IMR-90 (cell line): ENCODE measurements around the gene ALKBH3. TPM values are rescaled to one million over a fixed set of nuclear protein-coding genes. Genes with fewer than 3 reads are reported as not detected.

Experiments used
- ATAC-seq: fragments of 200-7000 bp; cut with Tn5 transposase; 2 replicates; pipeline ENCODE4 v1.9.1; 2020; ENCODE audit warnings: low read depth, mild to moderate bottlenecking, moderate library complexity
- BruUV-seq: library from RNA; stranded (reverse); fragments of 400-500 nt; replicated peaks from 2 replicates; lab custom pipeline; 2021; lab: Mats Ljungman, UMichigan
- CTCF ChIA-PET: fragments of 300-600 bp; formaldehyde crosslinking; extraction: SDS; loops from one replicate; lab custom pipeline; 2021; ENCODE audit warnings: antibody characterized with exemption; lab: Yijun Ruan, JAX
- POLR2A ChIA-PET: fragments of 300-600 bp; sonication (Branson Sonifier 250); formaldehyde crosslinking; loops from one replicate; lab custom pipeline; 2022; ENCODE audit warnings: antibody characterized with exemption; ENCODE audit not compliant: unreplicated experiment; lab: Charles Lee
- DNase-seq: peaks from one replicate; pipeline ENCODE4 v3.0.0; 2013
- H2AFZ ChIP-seq: replicated peaks from 2 replicates; pipeline ENCODE3; 2013; ENCODE audit warnings: low read length, mild to moderate bottlenecking; ENCODE audit not compliant: poor library complexity
- H2AK5ac ChIP-seq: 2 replicates; pipeline ENCODE4 v1.6.1; 2013; ENCODE audit warnings: low read depth, low read length, inconsistent platforms
- H2AK9ac ChIP-seq: replicated peaks from 2 replicates; pipeline ENCODE3; 2013; ENCODE audit warnings: mild to moderate bottlenecking, low read depth, low read length, moderate library complexity; ENCODE audit not compliant: poor library complexity
- H2BK120ac ChIP-seq: 2 replicates; pipeline ENCODE4 v1.6.1; 2013; ENCODE audit warnings: low read depth, low read length, inconsistent platforms
- H2BK15ac ChIP-seq: 3 replicates; pipeline ENCODE4 v1.6.1; 2013; ENCODE audit warnings: low read depth, low read length, inconsistent platforms
- H2BK20ac ChIP-seq: 2 replicates; pipeline ENCODE4 v1.6.1; 2013; ENCODE audit warnings: low read depth, mild to moderate bottlenecking, inconsistent platforms, low read length, moderate library complexity
- H2BK5ac ChIP-seq: 2 replicates; pipeline ENCODE4 v1.6.1; 2013; ENCODE audit warnings: mild to moderate bottlenecking, low read depth, low read length, inconsistent platforms; ENCODE audit not compliant: poor library complexity, severe bottlenecking
- H3K14ac ChIP-seq: replicated peaks from 2 replicates; pipeline ENCODE4 v1.6.1; 2013; ENCODE audit warnings: low read depth, low read length, inconsistent platforms
- H3K18ac ChIP-seq: 2 replicates; pipeline ENCODE4 v1.6.1; 2013; ENCODE audit warnings: low read depth, low read length, control low read depth
- H3K23ac ChIP-seq: 2 replicates; pipeline ENCODE4 v1.6.1; 2013; ENCODE audit warnings: low read depth, low read length, inconsistent platforms
- H3K27ac ChIP-seq: 2 replicates; pipeline ENCODE4 v1.5.1; 2013; ENCODE audit warnings: mild to moderate bottlenecking, control low read depth, low read length; ENCODE audit not compliant: insufficient read depth
- H3K27me3 ChIP-seq: 2 replicates; pipeline ENCODE4 v1.6.1; 2013; ENCODE audit warnings: low read length; ENCODE audit not compliant: control insufficient read depth, insufficient read depth
- H3K36me3 ChIP-seq: 2 replicates; pipeline ENCODE4 v1.6.1; 2013; ENCODE audit warnings: low read length, mixed read lengths; ENCODE audit not compliant: control insufficient read depth, insufficient read depth
- H3K4ac ChIP-seq: 2 replicates; pipeline ENCODE4 v1.6.1; 2013; ENCODE audit warnings: low read depth, low read length, inconsistent platforms
- H3K4me1 ChIP-seq: 2 replicates; pipeline ENCODE4 v1.6.1; 2013; ENCODE audit warnings: low read length, mixed read lengths; ENCODE audit not compliant: control insufficient read depth, insufficient read depth
- H3K4me2 ChIP-seq: 2 replicates; pipeline ENCODE4 v1.6.1; 2013; ENCODE audit warnings: low read depth, mild to moderate bottlenecking, control low read depth, low read length, moderate library complexity
- H3K4me3 ChIP-seq: 2 replicates; pipeline ENCODE4 v1.5.1; 2013; ENCODE audit warnings: low read depth, mild to moderate bottlenecking, control low read depth, low read length, moderate library complexity; ENCODE audit not compliant: insufficient read depth
- H3K56ac ChIP-seq: 2 replicates; pipeline ENCODE4 v1.6.1; 2013; ENCODE audit warnings: low read length, inconsistent platforms; ENCODE audit not compliant: insufficient read depth; ENCODE audit errors: extremely low read depth
- H3K79me1 ChIP-seq, 2 experiments: 2 replicates each; pipeline ENCODE4 v1.6.1; 2013; ENCODE audit warnings: low read length in 2 of 2, inconsistent platforms in 1 of 2, low read depth in 1 of 2
- H3K9ac ChIP-seq: 2 replicates; pipeline ENCODE4 v1.6.1; 2013; ENCODE audit warnings: low read depth, low read length, control low read depth
- H3K9me1 ChIP-seq: 2 replicates; pipeline ENCODE4 v1.6.1; 2013; ENCODE audit warnings: low read length, inconsistent platforms; ENCODE audit not compliant: insufficient read depth
- H3K9me3 ChIP-seq: 2 replicates; pipeline ENCODE4 v1.6.1; 2013; ENCODE audit warnings: low read length; ENCODE audit not compliant: control insufficient read depth, insufficient read depth
- H4K20me1 ChIP-seq: 2 replicates; pipeline ENCODE4 v1.6.1; 2013; ENCODE audit warnings: low read length, inconsistent platforms; ENCODE audit not compliant: insufficient read depth
- H4K5ac ChIP-seq: 2 replicates; pipeline ENCODE4 v1.6.1; 2013; ENCODE audit warnings: mild to moderate bottlenecking, low read depth, low read length, control low read depth
- H4K8ac ChIP-seq, 2 experiments: 2 replicates each; pipeline ENCODE4 v1.6.1; 2013; ENCODE audit warnings: low read depth in 2 of 2, low read length in 2 of 2, control low read depth in 1 of 2, inconsistent platforms in 1 of 2
- H4K91ac ChIP-seq: 2 replicates; pipeline ENCODE4 v1.6.1; 2013; ENCODE audit warnings: low read depth, low read length, inconsistent platforms; ENCODE audit not compliant: insufficient read depth
- BHLHE40 ChIP-seq: fragments of 150-350 bp; IDR thresholded peaks from 2 replicates; pipeline ENCODE4 v1.6.1; 2016; ENCODE audit warnings: mild to moderate bottlenecking, low read depth, low read length
- FOS ChIP-seq: fragments of 150-350 bp; IDR thresholded peaks from 2 replicates; pipeline ENCODE4 v1.6.1; 2016; ENCODE audit warnings: low read depth, low read length
- MAZ ChIP-seq: IDR thresholded peaks from 2 replicates; pipeline ENCODE4 v1.6.1; 2012; ENCODE audit warnings: low read depth, mild to moderate bottlenecking, low read length, improper control_type of control experiment, moderate library complexity, borderline replicate concordance
- MXI1 ChIP-seq: IDR thresholded peaks from 2 replicates; pipeline ENCODE4 v1.6.1; 2012; ENCODE audit warnings: low read depth, mild to moderate bottlenecking, low read length, moderate library complexity, borderline replicate concordance
- NFE2L2 ChIP-seq: fragments of 150-350 bp; IDR thresholded peaks from 2 replicates; pipeline ENCODE4 v1.6.1; 2016; ENCODE audit warnings: low read depth, mild to moderate bottlenecking, low read length
- POLR2A ChIP-seq: IDR thresholded peaks from 2 replicates; pipeline ENCODE4 v1.6.1; 2012; ENCODE audit warnings: mild to moderate bottlenecking, low read depth, low read length
- RCOR1 ChIP-seq: IDR thresholded peaks from 2 replicates; pipeline ENCODE4 v1.6.1; 2012; ENCODE audit warnings: mild to moderate bottlenecking, low read length, improper control_type of control experiment; ENCODE audit not compliant: insufficient replicate concordance
- RFX5 ChIP-seq: IDR thresholded peaks from 2 replicates; pipeline ENCODE4 v1.8.0; 2012; ENCODE audit warnings: low read depth, mild to moderate bottlenecking, low read length, moderate library complexity
- SMC3 ChIP-seq: fragments of 150-350 bp; IDR thresholded peaks from 2 replicates; pipeline ENCODE4 v1.6.1; 2016; ENCODE audit warnings: low read depth, mild to moderate bottlenecking, antibody characterized with exemption, low read length, moderate library complexity
- WGBS, 2 experiments: methylation state at CpG; one replicate each; pipeline versions ENCODE4 v1.1.5 to v1.1.7; 2013; ENCODE audit warnings: missing lambda C conversion rate in 2 of 2; ENCODE audit not compliant: insufficient read length in 1 of 2; ENCODE audit errors: extremely low coverage in 2 of 2; 5-methylcytosine and 5-hydroxymethylcytosine counted together
- dilution Hi-C: fragments of 300-500 bp; cut with HindIII; formaldehyde crosslinking; loops from one replicate; pipeline ENCODE4 v1.14.3; 2018; ENCODE audit warnings: low sequenced_read_pairs; ENCODE audit not compliant: unreplicated experiment
- in situ Hi-C: fragments of 300-500 bp; cut with MboI; formaldehyde crosslinking; loops from 3 replicates; pipeline ENCODE4 v1.14.3; 2019; ENCODE audit warnings: low sequenced_read_pairs, inconsistent platforms, mixed read lengths
- intact Hi-C: fragments of 100-400 bp; cut with micrococcal nuclease; formaldehyde crosslinking; loops from 2 replicates; pipeline ENCODE4 v1.10.0; 2022
- polyA plus RNA-seq, 3 experiments: library from polyadenylated mRNA; depleted of rRNA; stranded (reverse); fragments of >200 nt; gene quantifications; 2 replicates each; pipeline ENCODE4 v1.2.3, GENCODE V29; 2012; ENCODE audit warnings: low replicate concordance in 1 of 3
- total RNA-seq: library from RNA; depleted of rRNA; stranded (reverse); fragments of >200 nt; gene quantifications from 2 replicates; pipeline ENCODE4 v1.2.3, GENCODE V29; 2012
- TF ChIP-seq, protein P1 (sequence below): conservative IDR thresholded peaks from 2 replicates; pipeline ENCODE4 v1.5.1; 2012; ENCODE audit warnings: mild to moderate bottlenecking, low read depth, low read length, improper control_type of control experiment
- TF ChIP-seq, protein P2 (sequence below): fragments of 150-350 bp; IDR thresholded peaks from 2 replicates; pipeline ENCODE4 v1.6.1; 2017; ENCODE audit warnings: mild to moderate bottlenecking, antibody characterized with exemption, low read length, low read depth
- TF ChIP-seq, protein P3 (sequence below): fragments of 150-350 bp; IDR thresholded peaks from 2 replicates; pipeline ENCODE4 v1.6.1; 2016; ENCODE audit warnings: low read depth, mild to moderate bottlenecking, low read length, moderate library complexity, borderline replicate concordance

Gene ALKBH3
- total and polyA plus RNA-seq, 2 of the 4 experiments (the other 2 are of a cell fraction), result 27.7 to 62.9 TPM

DNA sequence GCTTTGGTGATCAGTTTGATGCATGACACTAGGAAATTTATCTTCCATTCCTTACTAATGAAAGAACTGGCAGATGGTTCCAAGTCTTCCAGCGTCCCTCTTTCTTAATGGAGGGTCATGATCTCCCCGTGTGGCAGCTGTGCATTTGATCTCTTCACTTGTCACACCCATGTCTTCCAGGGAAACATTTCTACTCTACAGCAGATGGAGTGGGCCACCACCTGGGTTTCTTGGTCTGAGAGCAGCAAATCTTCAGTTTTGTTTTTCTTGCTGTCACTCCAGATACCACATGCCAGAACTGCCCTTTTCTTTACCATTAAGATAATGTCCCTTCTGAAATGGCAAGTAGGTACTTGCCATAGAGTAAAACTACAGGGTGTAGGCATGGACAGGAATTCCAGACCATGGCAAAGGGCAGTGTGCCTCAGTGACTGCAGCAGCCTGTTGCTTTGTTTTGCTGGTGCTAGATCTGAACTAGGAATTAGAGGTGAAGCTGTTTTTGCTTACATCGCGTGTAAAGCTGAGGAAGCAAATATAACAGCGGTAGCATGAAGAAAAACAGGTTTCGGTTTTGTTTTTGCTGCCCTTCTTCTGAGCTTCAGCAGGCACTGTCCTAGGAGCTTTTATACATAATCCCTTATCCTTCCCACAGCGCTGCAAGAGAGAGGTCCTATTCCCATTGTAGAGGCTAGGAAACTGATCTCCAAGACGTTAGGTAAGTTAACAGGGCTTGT is 41.1 kb downstream of the ALKBH3 start (continued):
- TF ChIP-seq SMC3, result no peak

DNA sequence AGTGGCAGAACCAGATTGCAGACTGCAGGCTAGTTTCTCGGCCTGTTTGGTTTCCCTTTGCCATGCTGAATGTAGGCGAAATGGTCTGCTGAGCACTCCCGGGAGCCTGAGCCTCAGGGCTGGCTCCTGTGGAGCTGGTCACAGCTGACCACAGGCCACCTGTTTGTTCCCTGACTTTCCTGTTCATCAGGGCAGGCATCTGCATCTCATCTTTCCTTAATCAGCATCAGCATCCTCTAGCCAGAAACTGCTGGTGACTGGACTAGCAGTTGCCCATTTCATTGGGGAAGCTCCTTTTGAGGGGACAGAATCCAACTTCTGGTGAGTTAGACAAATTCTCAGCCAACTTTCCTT is 41.6 kb downstream of the ALKBH3 start:
- H3K14ac ChIP-seq, result no peak overlapping the region
- WGBS, 2 experiments, result 80% methylated on average over 1 of the region's 3 CpGs; no CpG with 5 or more reads in 1 of the 2 experiments
- intact Hi-C loops, result loop anchor here (2.0 kb wide), 1 partner anchor 15 kb away; no protein-coding TSS in a partner anchor
- peak overlapping the region; percentile 13; the same call in 1 of the 2 replicates for H3K27ac ChIP-seq
- H4K91ac ChIP-seq, result no peak overlapping the region; the same call in 1 of the 2 replicates
- H3K9me1 ChIP-seq, result peaks cover 20% of the 10 kb centered on the region
- dilution Hi-C loops, result loop anchor here (25.0 kb wide), 1 partner anchor 115 kb away; the partner anchor contains the start of gene ACCSL
- H4K20me1 ChIP-seq, result peaks cover 24% of the 10 kb centered on the region
- H2BK5ac ChIP-seq, result no peak overlapping the region
- H3K27me3 ChIP-seq, result no peaks in the 10 kb centered on the region
- no peak overlapping the region for H3K4me2 ChIP-seq
- no peak overlapping the region for H2BK120ac ChIP-seq
- in situ Hi-C loops, result no loop called here
- no peak overlapping the region for H3K9ac ChIP-seq
- no peak overlapping the region for H3K23ac ChIP-seq
- H2BK20ac ChIP-seq, result no peak overlapping the region
- H3K4ac ChIP-seq, result 0 out of 2 replicates have a peak overlapping the region, but pooled peaks have one; percentile 6
- no peak for ATAC-seq
- no peak overlapping the region for H2AK9ac ChIP-seq
- DNase-seq, result peak; percentile 31
- H2BK15ac ChIP-seq, result no peak overlapping the region
- H3K9me3 ChIP-seq, result no peaks in the 10 kb centered on the region
- no peak overlapping the region for H3K56ac ChIP-seq
- peaks cover 45% of the 10 kb centered on the region for H3K4me1 ChIP-seq
- H3K4me3 ChIP-seq, result no peak overlapping the region
- peak overlapping the region; percentile 31; the same call in 1 of the 2 replicates for H3K18ac ChIP-seq
- ChIA-PET POLR2A (no interaction called here), CTCF (no interaction called here)
- no peak overlapping the region for H4K5ac ChIP-seq
- H3K36me3 ChIP-seq, result peaks cover 3% of the 10 kb centered on the region
- BruUV-seq, result no TSS peak
- H4K8ac ChIP-seq, result no peak overlapping the region
- H2AK5ac ChIP-seq, result no peak overlapping the region
- H2AFZ ChIP-seq, result no peak overlapping the region
- peaks cover 0 to 3% of the 10 kb centered on the region in 2 experiments; a peak in 1 of 4 replicates for H3K79me1 ChIP-seq
- TF ChIP-seq POLR2A, result no peak
- TF ChIP-seq MXI1, result no peak
- no peak for TF ChIP-seq RCOR1
- no peak for TF ChIP-seq MAZ
- TF ChIP-seq, protein P1, sequence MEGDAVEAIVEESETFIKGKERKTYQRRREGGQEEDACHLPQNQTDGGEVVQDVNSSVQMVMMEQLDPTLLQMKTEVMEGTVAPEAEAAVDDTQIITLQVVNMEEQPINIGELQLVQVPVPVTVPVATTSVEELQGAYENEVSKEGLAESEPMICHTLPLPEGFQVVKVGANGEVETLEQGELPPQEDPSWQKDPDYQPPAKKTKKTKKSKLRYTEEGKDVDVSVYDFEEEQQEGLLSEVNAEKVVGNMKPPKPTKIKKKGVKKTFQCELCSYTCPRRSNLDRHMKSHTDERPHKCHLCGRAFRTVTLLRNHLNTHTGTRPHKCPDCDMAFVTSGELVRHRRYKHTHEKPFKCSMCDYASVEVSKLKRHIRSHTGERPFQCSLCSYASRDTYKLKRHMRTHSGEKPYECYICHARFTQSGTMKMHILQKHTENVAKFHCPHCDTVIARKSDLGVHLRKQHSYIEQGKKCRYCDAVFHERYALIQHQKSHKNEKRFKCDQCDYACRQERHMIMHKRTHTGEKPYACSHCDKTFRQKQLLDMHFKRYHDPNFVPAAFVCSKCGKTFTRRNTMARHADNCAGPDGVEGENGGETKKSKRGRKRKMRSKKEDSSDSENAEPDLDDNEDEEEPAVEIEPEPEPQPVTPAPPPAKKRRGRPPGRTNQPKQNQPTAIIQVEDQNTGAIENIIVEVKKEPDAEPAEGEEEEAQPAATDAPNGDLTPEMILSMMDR, result no peak
- TF ChIP-seq, protein P2, sequence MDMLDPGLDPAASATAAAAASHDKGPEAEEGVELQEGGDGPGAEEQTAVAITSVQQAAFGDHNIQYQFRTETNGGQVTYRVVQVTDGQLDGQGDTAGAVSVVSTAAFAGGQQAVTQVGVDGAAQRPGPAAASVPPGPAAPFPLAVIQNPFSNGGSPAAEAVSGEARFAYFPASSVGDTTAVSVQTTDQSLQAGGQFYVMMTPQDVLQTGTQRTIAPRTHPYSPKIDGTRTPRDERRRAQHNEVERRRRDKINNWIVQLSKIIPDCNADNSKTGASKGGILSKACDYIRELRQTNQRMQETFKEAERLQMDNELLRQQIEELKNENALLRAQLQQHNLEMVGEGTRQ, result no peak
- no peak for TF ChIP-seq BHLHE40
- TF ChIP-seq FOS, result no peak
- TF ChIP-seq, protein P3, sequence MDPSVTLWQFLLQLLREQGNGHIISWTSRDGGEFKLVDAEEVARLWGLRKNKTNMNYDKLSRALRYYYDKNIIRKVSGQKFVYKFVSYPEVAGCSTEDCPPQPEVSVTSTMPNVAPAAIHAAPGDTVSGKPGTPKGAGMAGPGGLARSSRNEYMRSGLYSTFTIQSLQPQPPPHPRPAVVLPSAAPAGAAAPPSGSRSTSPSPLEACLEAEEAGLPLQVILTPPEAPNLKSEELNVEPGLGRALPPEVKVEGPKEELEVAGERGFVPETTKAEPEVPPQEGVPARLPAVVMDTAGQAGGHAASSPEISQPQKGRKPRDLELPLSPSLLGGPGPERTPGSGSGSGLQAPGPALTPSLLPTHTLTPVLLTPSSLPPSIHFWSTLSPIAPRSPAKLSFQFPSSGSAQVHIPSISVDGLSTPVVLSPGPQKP, result no peak
- TF ChIP-seq SMC3, result no peak
- TF ChIP-seq NFE2L2, result no peak
- no peak for TF ChIP-seq RFX5
